Measurements from ENCODE around the gene KAT8.
A peak's percentile ranks its signal among the peaks of the same experiment; 100 is the strongest.

KAT8 gene

GRCh38 chr16:31117384-31118222 is at the start of gene KAT8:
Gene KAT8 (plus strand): TSS chr16:31117664. CDS start chr16:31117682, 18 bp downstream.
- no peaks in the 10 kb centered on the region for H3K9me3 ChIP-seq (replicated peaks; ENCODE audit: insufficient read depth, low read length)
- H3F3A ChIP-seq (ENCODE audit: insufficient read depth, low read length) = no peaks in the 10 kb centered on the region
- H3K4me3 ChIP-seq (ENCODE audit: low read length) = peak within 1 kb of the TSS; percentile 99
- peaks cover 28% of the 10 kb centered on the region for H3K79me2 ChIP-seq (ENCODE audit: low read length)
- H3K27me3 ChIP-seq (replicated peaks; ENCODE audit: insufficient read depth, low read length) = no peaks in the 10 kb centered on the region
- H3K9ac ChIP-seq (ENCODE audit: low read length) = peak within 1 kb of the TSS; percentile 93
- peak within 1 kb of the TSS; percentile 87 for H3K27ac ChIP-seq (ENCODE audit: low read length)
- H3K4me2 ChIP-seq (ENCODE audit: low read depth, low read length) = peak within 1 kb of the TSS; percentile 100
- peak within 1 kb of the TSS; percentile 83 for H2AFZ ChIP-seq (ENCODE audit: low read length)
- DNase-seq = peak; percentile 98
- H4K20me1 ChIP-seq (ENCODE audit: insufficient read depth, low read length) = no peaks in the 10 kb centered on the region
- TF ChIP-seq EZH2 (optimal IDR thresholded peaks at IDR 0.05; ENCODE audit: low read depth, low read length) (no peak), CTCF (IDR thresholded peaks at IDR 0.05; ENCODE audit: low read length) (no peak), EZH2phosphoT487 (IDR thresholded peaks at IDR 0.05; ENCODE audit: low read length) (no peak)
- no peaks in the 10 kb centered on the region for H3K9me2 ChIP-seq (replicated peaks; ENCODE audit: insufficient read depth, low read length)
- peaks cover 6% of the 10 kb centered on the region for H3K4me1 ChIP-seq (ENCODE audit: low read length)
- peaks cover 6% of the 10 kb centered on the region for H3K36me3 ChIP-seq (replicated peaks; ENCODE audit: insufficient read depth, low read length)

DNA sequence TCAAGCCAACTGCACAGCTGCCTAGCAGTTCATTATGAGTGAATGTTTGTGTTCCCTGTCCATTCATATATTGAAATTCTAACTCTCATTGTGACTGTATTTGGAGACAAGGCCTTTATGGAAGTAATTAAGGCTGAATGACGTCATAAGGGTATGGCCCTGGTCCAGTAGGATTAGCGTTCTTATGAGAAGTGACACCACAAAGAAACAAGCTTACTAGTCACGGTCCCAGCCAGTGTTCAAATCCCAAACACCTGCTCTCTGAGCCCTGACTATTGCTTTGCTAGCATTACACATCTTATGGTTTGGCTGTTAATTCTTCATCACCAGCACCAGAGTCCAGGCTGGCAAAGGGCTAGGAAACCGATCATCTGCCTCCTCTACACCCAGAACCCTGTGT is 45.6 kb upstream of the KAT8 start:
- Histone ChIP-seq H3K4me3 (ENCODE audit: low read length) (peak overlapping the region; percentile 96), H3F3A (ENCODE audit: insufficient read depth, low read length) (peaks cover 6% of the 10 kb centered on the region), H3K27me3 (replicated peaks; ENCODE audit: insufficient read depth, low read length) (no peaks in the 10 kb centered on the region), H3K27ac (ENCODE audit: low read length) (no peak overlapping the region), H3K4me2 (ENCODE audit: low read depth, low read length) (peak overlapping the region; percentile 98), H3K4me1 (ENCODE audit: low read length) (peaks cover 9% of the 10 kb centered on the region; the same call in 1 of the 2 replicates), H3K9me2 (replicated peaks; ENCODE audit: insufficient read depth, low read length) (no peaks in the 10 kb centered on the region), H3K9ac (ENCODE audit: low read length) (peak overlapping the region; percentile 70; the same call in 1 of the 2 replicates), H2AFZ (ENCODE audit: low read length) (0 out of 2 replicates have a peak overlapping the region, but pooled peaks have one; percentile 80), H4K20me1 (ENCODE audit: insufficient read depth, low read length) (no peaks in the 10 kb centered on the region), H3K79me2 (ENCODE audit: low read length) (peaks cover 67% of the 10 kb centered on the region), H3K9me3 (replicated peaks; ENCODE audit: insufficient read depth, low read length) (no peaks in the 10 kb centered on the region), H3K36me3 (replicated peaks; ENCODE audit: insufficient read depth, low read length) (no peaks in the 10 kb centered on the region)
- DNase-seq = no peak
- no peak for TF ChIP-seq EZH2 (optimal IDR thresholded peaks at IDR 0.05; ENCODE audit: low read depth, low read length)
- no peak for TF ChIP-seq CTCF (IDR thresholded peaks at IDR 0.05; ENCODE audit: low read length)
- TF ChIP-seq EZH2phosphoT487 (IDR thresholded peaks at IDR 0.05; ENCODE audit: low read length) = no peak

GRCh38 chr16:31072540-31073141 is 44.8 kb upstream of the KAT8 start:
- TF ChIP-seq EZH2 (optimal IDR thresholded peaks at IDR 0.05; ENCODE audit: low read depth, low read length) = no peak
- no peak for TF ChIP-seq CTCF (IDR thresholded peaks at IDR 0.05; ENCODE audit: low read length)
- no peak for TF ChIP-seq EZH2phosphoT487 (IDR thresholded peaks at IDR 0.05; ENCODE audit: low read length)
- H3K4me1 ChIP-seq (ENCODE audit: low read length) = peaks cover 9% of the 10 kb centered on the region; the same call in 1 of the 2 replicates
- H3K36me3 ChIP-seq (replicated peaks; ENCODE audit: insufficient read depth, low read length) = no peaks in the 10 kb centered on the region
- H3K27me3 ChIP-seq (replicated peaks; ENCODE audit: insufficient read depth, low read length) = no peaks in the 10 kb centered on the region
- no peaks in the 10 kb centered on the region for H3K9me3 ChIP-seq (replicated peaks; ENCODE audit: insufficient read depth, low read length)
- H2AFZ ChIP-seq (ENCODE audit: low read length) = peak overlapping the region; percentile 80
- H3K4me3 ChIP-seq (ENCODE audit: low read length) = peak overlapping the region; percentile 96
- peak overlapping the region; percentile 70 for H3K9ac ChIP-seq (ENCODE audit: low read length)
- peaks cover 6% of the 10 kb centered on the region for H3F3A ChIP-seq (ENCODE audit: insufficient read depth, low read length)
- no peaks in the 10 kb centered on the region for H3K9me2 ChIP-seq (replicated peaks; ENCODE audit: insufficient read depth, low read length)
- peak overlapping the region; percentile 98 for H3K4me2 ChIP-seq (ENCODE audit: low read depth, low read length)
- DNase-seq = peak; percentile 35
- H4K20me1 ChIP-seq (ENCODE audit: insufficient read depth, low read length) = no peaks in the 10 kb centered on the region
- H3K79me2 ChIP-seq (ENCODE audit: low read length) = peaks cover 69% of the 10 kb centered on the region
- peak overlapping the region; percentile 61; the same call in 1 of the 2 replicates for H3K27ac ChIP-seq (ENCODE audit: low read length)
